LNCaP clone FGC (cell line): Measurements from ENCODE around the gene EHD3.

Source experiments
- DNase-seq: peaks from one replicate; pipeline ENCODE4 v3.0.0-alpha.2; 2011; ENCODE audit warnings: low read depth
- H3K4me3 ChIP-seq: 2 replicates; pipeline ENCODE4 v1.5.1; 2011; ENCODE audit warnings: mild to moderate bottlenecking, low read depth, low read length, control low read depth
- CTCF ChIP-seq: IDR thresholded peaks from 2 replicates; pipeline ENCODE4 v1.5.1; 2012; ENCODE audit warnings: mild to moderate bottlenecking; ENCODE audit not compliant: control insufficient read depth, insufficient read depth; ENCODE audit errors: extremely low read depth

The EHD3 gene

DNA sequence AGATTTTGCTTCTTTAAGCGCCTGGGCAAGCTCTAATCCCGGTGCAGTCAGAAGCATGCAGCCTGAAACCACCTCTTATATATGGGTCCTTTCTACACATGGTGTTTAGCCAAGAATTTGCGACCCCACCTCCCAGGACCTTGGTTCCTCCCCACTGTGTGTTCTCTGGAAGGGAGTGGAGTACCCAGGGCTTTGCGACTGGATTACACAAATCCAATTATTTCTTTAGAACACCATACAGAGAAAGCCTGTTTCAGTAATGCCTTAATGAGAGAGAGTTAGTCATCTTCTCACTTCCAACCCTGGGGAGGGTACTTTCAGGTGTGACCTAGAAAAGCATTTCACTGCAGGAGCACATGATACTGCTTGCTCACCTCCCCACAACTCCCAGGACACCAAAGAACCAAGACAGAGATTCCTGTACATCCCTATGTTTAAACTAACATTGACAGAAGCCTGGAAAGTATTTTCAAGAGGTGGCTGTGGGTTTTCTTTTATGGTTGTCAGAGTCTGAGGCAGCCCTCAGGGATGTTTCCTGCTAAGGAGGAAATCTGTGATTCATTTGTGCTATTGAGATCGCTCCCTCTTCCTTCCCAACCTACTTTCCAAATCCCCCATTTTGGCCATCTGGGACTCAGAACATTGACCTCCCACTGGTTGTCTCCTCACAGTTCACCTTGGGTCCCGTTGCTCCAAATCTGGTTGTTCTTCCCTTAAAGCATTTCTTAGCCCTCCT lies 16.3 kb upstream of the EHD3 start, which contains the start of gene CAPN14:
Gene CAPN14, minus strand, starts transcription at position 51 of the 736 bp plus-strand sequence. CDS start 12,068 bp downstream, outside the sequence.
- TF ChIP-seq CTCF: no peak
- DNase-seq: no peak

GRCh38 chr2:31219131-31219969 lies 14.6 kb upstream of the EHD3 start:
- no peak for TF ChIP-seq CTCF
- H3K4me3 ChIP-seq: no peak overlapping the region
- DNase-seq: no peak

More for the DNA sequence above, 16.3 kb upstream of the EHD3 start, which contains the start of gene CAPN14:
- H3K4me3 ChIP-seq: no peak within 1 kb of the TSS

GRCh38 chr2:31221544-31221943 lies 12.4 kb upstream of the EHD3 start:
- no peak overlapping the region for H3K4me3 ChIP-seq
- no peak for DNase-seq
- TF ChIP-seq CTCF: no peak

DNA sequence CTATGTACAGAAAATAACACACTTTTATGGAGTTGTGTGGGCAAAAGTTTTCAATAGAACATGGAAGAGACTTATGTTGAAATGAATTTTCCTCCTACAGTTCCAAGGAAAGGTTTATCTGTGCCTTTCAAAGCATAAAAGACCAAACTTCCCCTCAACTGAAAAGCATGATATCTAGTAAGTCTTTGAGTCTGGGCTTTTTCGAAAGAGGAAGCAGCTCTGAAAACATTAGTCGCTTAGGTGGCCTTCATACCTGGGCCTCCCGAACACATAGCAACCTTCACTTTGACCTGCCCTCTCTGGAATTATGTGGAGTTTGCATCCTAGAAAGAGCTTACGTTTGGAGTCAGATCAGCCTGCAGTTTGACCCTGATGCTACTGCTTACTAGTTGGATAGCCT lies 11.9 kb upstream of the EHD3 start:
- no peak overlapping the region for H3K4me3 ChIP-seq
- TF ChIP-seq CTCF: no peak
- no peak for DNase-seq

GRCh38 chr2:31223026-31223425 lies 10.9 kb upstream of the EHD3 start:
- no peak for TF ChIP-seq CTCF
- H3K4me3 ChIP-seq: no peak overlapping the region
- DNase-seq: no peak

DNA sequence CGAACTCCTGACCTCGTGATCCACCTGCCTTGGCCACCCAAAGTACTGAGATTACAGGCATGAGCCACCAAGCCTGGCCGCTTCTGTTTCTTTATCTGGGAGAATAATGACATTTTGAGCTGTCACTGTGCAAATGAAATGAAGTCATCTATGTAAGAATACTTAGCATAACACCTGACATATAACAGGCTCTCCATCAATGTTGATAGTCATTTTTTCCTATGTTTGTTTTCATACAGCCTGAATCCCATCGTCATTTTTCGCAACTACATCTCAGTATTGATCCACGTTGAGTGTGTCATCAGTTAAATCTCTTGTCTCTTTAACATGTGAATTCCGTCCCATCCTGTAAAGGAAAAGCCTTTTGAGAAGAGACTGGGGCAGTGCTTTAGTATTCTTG lies 10.2 kb upstream of the EHD3 start:
- H3K4me3 ChIP-seq: no peak overlapping the region
- no peak for DNase-seq
- TF ChIP-seq CTCF: no peak
